ENCODE measurements around the gene PXMP4. TPM values are rescaled to one million over a fixed set of nuclear protein-coding genes. Genes with fewer than 3 reads are reported as not detected.

Gene PXMP4
- total RNA-seq, 1 experiment from 2014 or later = 5.7 TPM

DNA sequence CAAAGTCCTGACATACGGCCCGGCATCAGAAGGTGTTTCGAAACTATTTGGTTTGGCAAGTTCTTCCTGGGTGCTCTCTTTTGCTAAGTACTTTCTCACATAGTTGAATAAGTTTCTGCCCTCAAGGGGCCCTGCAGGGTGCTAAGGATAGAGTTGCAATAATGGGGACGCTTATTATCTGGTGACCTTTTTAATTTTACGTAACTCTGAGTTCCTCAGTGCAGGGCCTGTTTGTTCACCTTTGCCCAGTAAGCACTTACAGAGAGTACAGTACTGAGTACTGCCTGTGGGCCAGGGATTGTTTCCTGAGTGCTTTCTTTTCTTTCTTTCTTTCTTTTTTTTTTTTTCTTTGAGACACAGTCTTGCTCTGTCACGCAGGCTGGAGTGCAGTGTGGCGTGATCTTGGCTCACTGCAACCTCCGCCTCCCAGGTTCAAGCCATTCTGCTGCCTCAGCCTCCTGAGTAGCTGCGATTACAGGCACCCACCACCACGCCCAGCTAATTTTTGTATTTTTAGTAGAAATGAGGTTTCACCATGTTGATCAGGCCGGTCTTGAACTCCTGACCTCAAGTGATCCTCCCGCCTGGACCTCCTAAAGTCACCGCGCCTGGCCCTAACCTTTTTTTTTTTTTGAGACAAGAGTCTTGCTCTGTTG lies 4.5 kb upstream of the PXMP4 start:
- Mint-ChIP-seq H3K27ac (no peak overlapping the region), H3K36me3 (ENCODE audit: insufficient read depth in 1 of 3, low read depth in 3 of 3) (peaks cover 0 to 2% (median 0%) of the 10 kb centered on the region in 3 experiments; a peak in 1 of 7 replicates), H3K9me3 (no peaks in the 10 kb centered on the region; a peak in 1 of 5 replicates), H3K4me3 (no peak overlapping the region), H3K27me3 (ENCODE audit: low read depth) (peaks cover 9% of the 10 kb centered on the region), H3K4me1 (peaks cover 0 to under 1% of the 10 kb centered on the region in 2 experiments; a peak in 1 of 4 replicates)
- Histone ChIP-seq H2BK5ac (ENCODE audit: insufficient read length, low read length) (no peak overlapping the region), H2BK120ac (ENCODE audit: low read depth, low read length, poor library complexity, severe bottlenecking) (no peak overlapping the region), H4K91ac (ENCODE audit: insufficient read length, low read depth, low read length) (no peak overlapping the region), H2BK15ac (ENCODE audit: low read depth, low read length) (no peak overlapping the region), H3K4me2 (ENCODE audit: insufficient read depth, insufficient read length, low read length) (no peak overlapping the region), H3K18ac (ENCODE audit: insufficient read length, low read depth, low read length) (no peak overlapping the region), H3K4ac (ENCODE audit: low read depth, low read length) (no peak overlapping the region), H3K9me3 (ENCODE audit: control insufficient read depth, low read depth, low read length) (no peaks in the 10 kb centered on the region), H3K79me1 (ENCODE audit: insufficient read depth, low read depth, low read length, poor library complexity, severe bottlenecking) (no peaks in the 10 kb centered on the region), H4K20me1 (ENCODE audit: control insufficient read depth, insufficient read depth, insufficient read length) (no peaks in the 10 kb centered on the region), H3K27me3 (ENCODE audit: insufficient read depth, low read length) (no peaks in the 10 kb centered on the region), H2BK12ac (ENCODE audit: insufficient read length, low read depth, low read length) (no peak overlapping the region), H3K79me2 (ENCODE audit: insufficient read depth, low read length) (no peaks in the 10 kb centered on the region), H2BK20ac (ENCODE audit: low read depth, low read length, poor library complexity, severe bottlenecking) (no peak overlapping the region), H3K23ac (ENCODE audit: insufficient read length, low read depth, low read length) (no peak overlapping the region), H3K56ac (ENCODE audit: insufficient read length, low read depth, low read length) (no peak overlapping the region), H2AFZ (ENCODE audit: low read length) (no peak overlapping the region), H4K8ac (replicated peaks; ENCODE audit: insufficient read length, low read depth, low read length) (no peak overlapping the region), H4K5ac (ENCODE audit: insufficient read length, low read depth, low read length) (no peak overlapping the region), H3K9ac (ENCODE audit: extremely low read depth, insufficient read length, low read length) (no peak overlapping the region), H3K14ac (ENCODE audit: insufficient read depth, low read length) (no peak overlapping the region), H3T11ph (ENCODE audit: low read length) (no peak overlapping the region), H3K27ac (ENCODE audit: insufficient read length, low read depth, low read length) (no peak overlapping the region), H3K23me2 (ENCODE audit: insufficient read length, low read depth, low read length, poor library complexity, severe bottlenecking) (peaks cover 4% of the 10 kb centered on the region), H2AK5ac (ENCODE audit: insufficient read length, low read length) (no peak overlapping the region), H3K4me1 (ENCODE audit: insufficient read depth, low read length) (no peaks in the 10 kb centered on the region)
- no CpG with 5 or more reads among the region's 14 CpGs for WGBS (ENCODE audit: extremely low coverage, insufficient read length, low lambda C conversion rate)
- TF ChIP-seq, protein P1, sequence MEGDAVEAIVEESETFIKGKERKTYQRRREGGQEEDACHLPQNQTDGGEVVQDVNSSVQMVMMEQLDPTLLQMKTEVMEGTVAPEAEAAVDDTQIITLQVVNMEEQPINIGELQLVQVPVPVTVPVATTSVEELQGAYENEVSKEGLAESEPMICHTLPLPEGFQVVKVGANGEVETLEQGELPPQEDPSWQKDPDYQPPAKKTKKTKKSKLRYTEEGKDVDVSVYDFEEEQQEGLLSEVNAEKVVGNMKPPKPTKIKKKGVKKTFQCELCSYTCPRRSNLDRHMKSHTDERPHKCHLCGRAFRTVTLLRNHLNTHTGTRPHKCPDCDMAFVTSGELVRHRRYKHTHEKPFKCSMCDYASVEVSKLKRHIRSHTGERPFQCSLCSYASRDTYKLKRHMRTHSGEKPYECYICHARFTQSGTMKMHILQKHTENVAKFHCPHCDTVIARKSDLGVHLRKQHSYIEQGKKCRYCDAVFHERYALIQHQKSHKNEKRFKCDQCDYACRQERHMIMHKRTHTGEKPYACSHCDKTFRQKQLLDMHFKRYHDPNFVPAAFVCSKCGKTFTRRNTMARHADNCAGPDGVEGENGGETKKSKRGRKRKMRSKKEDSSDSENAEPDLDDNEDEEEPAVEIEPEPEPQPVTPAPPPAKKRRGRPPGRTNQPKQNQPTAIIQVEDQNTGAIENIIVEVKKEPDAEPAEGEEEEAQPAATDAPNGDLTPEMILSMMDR (conservative IDR thresholded peaks at IDR 0.05) = no peak
- DNase-seq = no peak
